Stimulated activated memory B cell treated with anti-CD40 and anti-IgM and Interleukin-4, amounts not matched to agents 10 μg/mL and 1 μg/mL and 100 μg/mL, for 72 hours (primary cell): Measurements from ENCODE around the gene ASTL.
"Not testable (repeated sequence)": the region's sequence is repeated elsewhere in the genome, so short reads cannot be mapped to it uniquely, and the experiment has no call there.

Source experiments
- ATAC-seq: fragments of 150-1000 bp; cut with Tn5 transposase; 2 replicates; pipeline ENCODE4 v1.10.0; 2021
- H3K27ac Mint-ChIP-seq: one replicate; pipeline ENCODE4 v1.8.0; 2022; ENCODE audit warnings: mild to moderate bottlenecking, mixed read lengths
- H3K27me3 Mint-ChIP-seq: one replicate; pipeline ENCODE4 v1.8.0; 2022; ENCODE audit warnings: mixed read lengths
- H3K36me3 Mint-ChIP-seq: one replicate; pipeline ENCODE4 v1.8.0; 2022; ENCODE audit warnings: mixed read lengths
- H3K4me1 Mint-ChIP-seq: one replicate; pipeline ENCODE4 v1.8.0; 2022; ENCODE audit warnings: mixed read lengths
- H3K4me3 Mint-ChIP-seq: one replicate; pipeline ENCODE4 v1.8.0; 2022; ENCODE audit warnings: mild to moderate bottlenecking, moderate library complexity, mixed read lengths
- H3K9me3 Mint-ChIP-seq: one replicate; pipeline ENCODE4 v1.8.0; 2022; ENCODE audit warnings: mixed read lengths

Gene ASTL

DNA sequence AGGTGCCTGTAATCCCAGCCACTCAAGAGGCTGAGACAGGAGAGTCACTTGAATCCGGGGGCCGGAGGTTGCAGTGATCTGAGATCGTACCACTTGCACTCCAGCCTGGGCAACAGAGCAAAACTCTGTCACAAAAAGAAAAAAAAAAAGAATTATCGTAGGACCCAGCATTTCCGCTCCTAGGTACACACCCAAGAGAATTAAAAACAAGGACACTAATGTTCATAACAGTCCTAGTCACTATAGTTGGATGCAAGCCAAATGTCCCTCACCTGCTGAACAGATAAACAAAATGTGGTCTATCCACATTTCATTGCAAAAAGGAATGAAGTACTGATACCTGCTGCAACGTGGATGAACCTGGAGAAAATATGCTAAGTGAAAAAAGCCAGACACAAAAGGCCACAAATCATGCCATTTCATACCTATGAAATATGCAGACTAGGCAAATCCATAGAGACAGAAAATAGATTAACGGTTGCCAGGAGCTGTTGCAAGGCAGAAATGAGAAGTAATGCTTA lies 43.1 kb downstream of the ASTL start:
- Mint-ChIP-seq H3K9me3 (no peaks in the 10 kb centered on the region), H3K4me1 (no peaks in the 10 kb centered on the region), H3K36me3 (no peaks in the 10 kb centered on the region), H3K4me3 (no peak overlapping the region), H3K27ac (no peak overlapping the region), H3K27me3 (peaks cover 18% of the 10 kb centered on the region)
- no peak for ATAC-seq

GRCh38 chr2:96093528-96093927 lies 44.8 kb downstream of the ASTL start:
- Mint-ChIP-seq H3K4me3 (no peak overlapping the region), H3K27ac (no peak overlapping the region), H3K9me3 (no peaks in the 10 kb centered on the region), H3K36me3 (no peaks in the 10 kb centered on the region), H3K27me3 (peaks cover 18% of the 10 kb centered on the region), H3K4me1 (no peaks in the 10 kb centered on the region)
- ATAC-seq = no peak

- Mint-ChIP-seq H3K36me3 (no peaks in the 10 kb centered on the region), H3K4me1 (no peaks in the 10 kb centered on the region), H3K27ac (no peak overlapping the region), H3K4me3 (no peak overlapping the region), H3K9me3 (no peaks in the 10 kb centered on the region), H3K27me3 (peaks cover 18% of the 10 kb centered on the region)
- no peak for ATAC-seq
Measured at GRCh38 chr2:96092951-96093350, 45.4 kb downstream of the ASTL start.

DNA sequence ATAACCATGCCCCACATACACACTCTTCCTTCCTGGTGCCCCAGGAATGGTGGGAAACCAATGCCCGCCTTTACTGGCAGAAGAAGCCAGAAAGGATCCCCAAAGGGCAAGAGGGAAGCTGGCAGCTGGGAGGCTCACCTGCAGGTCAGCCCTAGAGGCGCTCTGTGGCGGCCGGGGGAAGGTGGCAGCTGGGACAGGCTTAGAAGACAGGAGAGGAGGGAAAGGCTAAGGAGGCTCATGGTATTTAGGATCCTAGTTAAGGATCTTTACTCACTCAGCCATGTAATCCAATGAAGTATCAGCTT lies 45.8 kb downstream of the ASTL start:
- H3K36me3 Mint-ChIP-seq = no peaks in the 10 kb centered on the region
- no peaks in the 10 kb centered on the region for H3K4me1 Mint-ChIP-seq
- no peak for ATAC-seq

GRCh38 chr2:96091711-96092572 lies 46.4 kb downstream of the ASTL start:
- ATAC-seq = no peak
- H3K4me3 Mint-ChIP-seq = no peak overlapping the region
- H3K27me3 Mint-ChIP-seq = peaks cover 18% of the 10 kb centered on the region
- H3K4me1 Mint-ChIP-seq = no peaks in the 10 kb centered on the region
- no peaks in the 10 kb centered on the region for H3K36me3 Mint-ChIP-seq
- H3K27ac Mint-ChIP-seq = no peak overlapping the region
- no peaks in the 10 kb centered on the region for H3K9me3 Mint-ChIP-seq

More for the DNA sequence above, 45.8 kb downstream of the ASTL start:
- Mint-ChIP-seq H3K27me3 (peaks cover 18% of the 10 kb centered on the region), H3K4me3 (no peak overlapping the region), H3K27ac (no peak overlapping the region), H3K9me3 (no peaks in the 10 kb centered on the region)

GRCh38 chr2:96091141-96091710 lies 47.1 kb downstream of the ASTL start:
- no peaks in the 10 kb centered on the region for H3K9me3 Mint-ChIP-seq
- no peak overlapping the region for H3K4me3 Mint-ChIP-seq
- no peak overlapping the region for H3K27ac Mint-ChIP-seq
- H3K36me3 Mint-ChIP-seq = no peaks in the 10 kb centered on the region
- ATAC-seq = no peak
- H3K4me1 Mint-ChIP-seq = no peaks in the 10 kb centered on the region
- H3K27me3 Mint-ChIP-seq = peaks cover 18% of the 10 kb centered on the region

- Mint-ChIP-seq H3K4me3 (no peak overlapping the region), H3K36me3 (no peaks in the 10 kb centered on the region), H3K27ac (no peak overlapping the region), H3K9me3 (no peaks in the 10 kb centered on the region), H3K4me1 (no peaks in the 10 kb centered on the region), H3K27me3 (peaks cover 22% of the 10 kb centered on the region)
- ATAC-seq = no peak
Measured at GRCh38 chr2:96090196-96090926, 47.9 kb downstream of the ASTL start.

DNA sequence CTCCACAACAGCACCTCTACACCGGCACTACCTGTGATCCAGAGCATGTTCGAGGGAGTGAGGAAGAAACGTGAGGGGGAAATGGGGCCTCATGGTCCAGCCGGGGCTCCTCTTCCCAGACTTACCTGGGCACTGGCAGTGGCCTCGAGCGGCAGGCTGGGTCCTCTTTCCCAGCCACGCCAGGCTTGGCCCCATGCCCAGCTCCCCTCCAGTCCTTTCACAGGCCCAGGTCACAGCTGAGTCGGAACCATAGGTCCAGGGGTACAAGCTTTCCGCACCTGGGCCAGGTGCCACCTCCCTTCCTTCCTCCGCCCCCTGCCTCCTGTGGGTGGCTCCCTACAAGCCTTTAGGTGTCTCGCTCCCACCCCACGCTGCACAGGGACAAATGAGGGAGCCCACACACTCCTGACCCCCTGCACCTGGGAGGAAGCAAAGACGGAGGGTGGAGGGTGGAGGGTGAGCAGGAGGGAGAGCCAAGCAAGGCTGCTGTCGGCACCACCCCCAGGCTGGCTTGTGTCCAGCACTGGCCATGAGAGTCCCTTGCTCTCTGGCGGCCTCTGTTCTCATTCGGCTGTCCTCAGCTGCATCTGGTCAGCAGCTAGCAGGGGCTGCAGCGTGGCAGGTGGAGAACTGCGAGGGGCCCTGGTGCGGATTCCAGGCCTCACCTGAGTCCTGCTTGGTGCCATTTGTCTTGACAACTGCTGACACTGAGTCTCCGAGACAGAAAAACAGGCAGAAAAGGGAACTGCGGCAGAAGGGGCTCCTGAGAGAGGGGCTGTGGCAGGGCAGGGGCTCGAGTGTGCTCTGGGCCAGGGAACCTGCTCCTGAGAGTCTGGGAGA lies 48.7 kb downstream of the ASTL start:
- H3K27ac Mint-ChIP-seq = no peak overlapping the region

DNA sequence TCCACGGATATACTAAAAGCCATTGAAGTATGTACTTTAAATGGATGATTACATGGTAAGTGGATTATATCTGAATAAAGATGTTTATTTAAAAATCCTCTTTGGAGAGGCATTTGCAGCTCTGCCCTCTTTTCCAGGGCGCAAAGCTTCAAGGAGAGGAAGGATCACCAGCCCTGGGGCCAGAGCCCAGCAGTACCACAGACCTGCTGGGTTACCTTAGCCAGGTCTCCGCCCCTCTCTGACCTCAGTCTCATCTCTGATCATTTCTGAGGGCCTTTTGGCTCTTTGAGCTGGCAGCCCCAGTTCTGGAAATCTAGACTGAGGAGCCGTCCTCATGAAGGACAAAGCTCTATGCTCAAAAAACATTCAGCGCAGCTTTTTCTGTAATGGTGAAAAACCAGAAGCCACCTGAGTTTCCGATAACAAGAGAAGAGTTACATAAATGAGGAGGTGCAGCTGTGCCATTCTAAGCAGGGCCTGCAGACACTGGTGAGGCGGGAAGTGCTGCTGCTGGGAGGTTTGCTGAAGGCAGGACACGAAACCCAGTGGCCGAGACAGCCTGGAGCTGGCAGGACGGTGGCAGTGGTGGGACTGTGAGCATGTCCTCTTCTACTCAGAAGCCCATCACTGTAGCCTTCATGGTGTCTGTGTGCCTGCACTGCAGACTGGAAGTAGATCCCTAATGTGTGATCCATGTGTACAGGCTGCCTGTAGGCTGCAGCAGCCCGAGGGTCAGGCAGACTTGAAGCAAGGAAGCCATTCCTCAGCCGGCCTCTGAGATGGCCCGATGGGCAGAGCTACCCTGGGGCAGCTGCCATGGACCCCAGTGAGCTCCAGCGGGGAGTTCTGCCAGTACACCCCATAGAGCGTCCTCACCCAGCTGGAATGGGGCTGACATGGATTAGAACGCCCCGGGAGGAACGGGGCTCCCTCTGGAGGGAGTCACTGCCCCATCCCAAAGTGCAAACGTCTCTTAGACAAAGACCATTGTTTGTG lies 49.7 kb downstream of the ASTL start:
- Mint-ChIP-seq H3K4me3 (no peak overlapping the region), H3K9me3 (no peaks in the 10 kb centered on the region), H3K27me3 (peaks cover 40% of the 10 kb centered on the region), H3K36me3 (no peaks in the 10 kb centered on the region), H3K4me1 (no peaks in the 10 kb centered on the region), H3K27ac (no peak overlapping the region)
- ATAC-seq = no peak

More for the DNA sequence above, 48.7 kb downstream of the ASTL start:
- H3K4me3 Mint-ChIP-seq = no peak overlapping the region
- H3K27me3 Mint-ChIP-seq = peaks cover 30% of the 10 kb centered on the region
- no peaks in the 10 kb centered on the region for H3K4me1 Mint-ChIP-seq
- H3K36me3 Mint-ChIP-seq = no peaks in the 10 kb centered on the region
- no peaks in the 10 kb centered on the region for H3K9me3 Mint-ChIP-seq
- peak; percentile 21 for ATAC-seq

- peaks cover 45% of the 10 kb centered on the region for H3K27me3 Mint-ChIP-seq
Measured at GRCh38 chr2:96087130-96087529, 51.2 kb downstream of the ASTL start.

GRCh38 chr2:96085541-96086355 lies 52.6 kb downstream of the ASTL start:
- Mint-ChIP-seq H3K9me3 (no peaks in the 10 kb centered on the region), H3K36me3 (no peaks in the 10 kb centered on the region), H3K27me3 (peaks cover 40% of the 10 kb centered on the region), H3K4me3 (no peak overlapping the region), H3K4me1 (no peaks in the 10 kb centered on the region), H3K27ac (no peak overlapping the region)
- ATAC-seq = no peak

More at GRCh38 chr2:96087130-96087529, 51.2 kb downstream of the ASTL start:
- H3K9me3 Mint-ChIP-seq = no peaks in the 10 kb centered on the region
- H3K4me3 Mint-ChIP-seq = no peak overlapping the region
- no peaks in the 10 kb centered on the region for H3K4me1 Mint-ChIP-seq
- no peak for ATAC-seq
- H3K36me3 Mint-ChIP-seq = no peaks in the 10 kb centered on the region
- H3K27ac Mint-ChIP-seq = no peak overlapping the region

DNA sequence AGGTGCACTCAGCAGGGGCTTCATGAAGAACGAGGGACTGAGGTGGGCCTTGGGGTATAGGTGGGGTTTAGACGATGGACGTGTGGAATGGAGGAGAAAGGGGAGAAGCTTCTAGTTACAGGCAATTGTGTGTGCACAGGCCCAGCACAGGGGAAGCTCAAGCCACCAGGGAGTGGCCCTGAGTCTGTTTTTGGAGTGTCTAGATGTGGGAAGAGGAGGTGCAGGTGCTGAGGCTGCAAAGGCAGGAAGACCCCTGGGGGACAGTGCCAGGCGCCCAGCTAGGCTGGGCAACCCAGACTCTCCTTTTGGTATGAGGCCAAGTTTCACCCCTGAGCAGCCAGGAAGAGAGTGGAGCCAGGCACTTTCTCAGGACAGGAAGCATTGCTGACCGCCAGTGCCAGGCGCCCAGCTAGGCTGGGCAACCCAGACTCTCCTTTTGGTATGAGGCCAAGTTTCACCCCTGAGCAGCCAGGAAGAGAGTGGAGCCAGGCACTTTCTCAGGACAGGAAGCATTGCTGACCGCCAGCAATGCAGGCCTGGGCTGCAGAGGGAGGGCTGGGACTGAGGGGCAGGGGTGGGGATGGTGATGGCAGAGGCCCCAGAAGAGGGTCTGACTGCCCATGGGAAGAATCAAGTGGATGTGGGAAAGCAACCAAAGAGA lies 53.3 kb downstream of the ASTL start:
- H3K4me3 Mint-ChIP-seq, ATAC-seq, H3K9me3 Mint-ChIP-seq, H3K27ac Mint-ChIP-seq, H3K36me3 Mint-ChIP-seq, H3K4me1 Mint-ChIP-seq: not testable (repeated sequence)
- peaks cover 36% of the 10 kb centered on the region for H3K27me3 Mint-ChIP-seq
